Right hindlimb (tissue), 1 donor: ENCODE results near the gene ZNF341.

Experiments
- DNase-seq: peaks from one replicate; pipeline ENCODE4 v3.0.0-alpha.2; 2018

ZNF341 gene

DNA sequence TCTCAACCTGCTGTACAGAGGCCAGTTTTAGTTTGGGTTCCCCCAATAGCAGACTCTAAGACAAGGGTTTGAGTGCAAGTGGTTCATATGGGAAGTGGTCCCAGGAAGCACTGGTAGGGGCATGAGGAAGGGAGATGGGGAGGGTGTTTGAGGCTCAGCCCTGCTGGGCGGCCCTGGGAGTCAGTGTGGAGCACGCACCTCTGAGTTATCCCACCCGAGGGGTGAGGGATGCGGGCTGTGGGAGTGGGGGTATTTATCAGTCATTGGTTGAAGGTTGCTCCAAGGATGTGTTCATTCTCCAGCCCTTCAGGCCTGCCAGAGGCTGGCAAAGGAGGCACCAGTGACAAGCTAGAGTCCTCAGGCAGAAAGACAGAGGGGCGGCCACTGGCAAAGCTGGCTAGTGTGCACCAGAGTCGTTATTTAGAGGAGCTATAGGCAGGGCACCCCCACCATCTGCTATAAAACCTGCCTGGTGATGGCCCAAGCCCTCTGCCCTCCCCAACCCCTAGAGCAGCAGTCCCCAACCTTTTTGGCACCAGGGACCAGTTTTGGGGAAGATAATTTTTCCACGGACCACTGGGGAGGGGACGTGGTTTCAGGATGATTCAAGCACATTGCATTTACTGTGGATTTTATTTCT lies 28.2 kb upstream of the ZNF341 start:
- no peak for DNase-seq

GRCh38 chr20:33704197-33704924 lies 27.4 kb upstream of the ZNF341 start:
- no peak for DNase-seq

DNA sequence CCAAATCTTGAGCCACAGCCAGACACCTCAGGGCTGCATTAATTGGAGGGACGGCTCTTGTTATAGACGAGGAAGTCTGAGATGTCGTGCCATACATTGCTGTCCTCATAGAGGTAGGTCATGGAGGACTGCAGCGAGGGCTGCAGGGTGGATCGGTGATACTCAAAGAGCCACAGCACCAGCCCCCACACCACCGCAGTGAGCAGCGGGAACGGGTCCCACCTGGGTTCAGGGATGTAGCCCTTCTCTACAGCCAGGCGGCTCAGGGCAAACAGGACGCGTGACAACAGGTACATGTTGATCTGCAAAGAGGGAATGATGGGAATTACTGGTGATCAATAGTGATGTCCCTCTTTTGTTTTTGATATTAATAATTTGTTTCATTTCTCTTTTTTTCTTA lies 24.1 kb upstream of the ZNF341 start:
- DNase-seq, result no peak

DNA sequence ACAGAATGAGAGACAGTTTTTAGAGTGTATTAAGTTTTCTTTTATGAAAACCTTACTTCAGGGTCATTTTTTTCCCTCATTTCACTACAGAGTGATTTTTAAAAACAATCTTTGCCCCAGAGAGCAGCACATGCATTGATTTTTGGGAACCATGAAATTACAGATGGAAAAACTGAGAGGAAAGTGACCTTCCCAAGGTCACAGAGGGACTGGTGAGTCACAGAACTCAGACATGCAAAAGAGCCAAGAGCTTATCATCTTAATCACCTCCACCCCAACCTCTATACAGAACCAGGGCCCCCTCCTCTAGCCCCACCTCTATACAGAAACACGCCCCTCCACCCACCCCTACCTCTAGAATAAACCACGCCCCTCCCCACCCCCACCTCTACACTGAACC lies 22.4 kb upstream of the ZNF341 start:
- DNase-seq, result no peak

DNA sequence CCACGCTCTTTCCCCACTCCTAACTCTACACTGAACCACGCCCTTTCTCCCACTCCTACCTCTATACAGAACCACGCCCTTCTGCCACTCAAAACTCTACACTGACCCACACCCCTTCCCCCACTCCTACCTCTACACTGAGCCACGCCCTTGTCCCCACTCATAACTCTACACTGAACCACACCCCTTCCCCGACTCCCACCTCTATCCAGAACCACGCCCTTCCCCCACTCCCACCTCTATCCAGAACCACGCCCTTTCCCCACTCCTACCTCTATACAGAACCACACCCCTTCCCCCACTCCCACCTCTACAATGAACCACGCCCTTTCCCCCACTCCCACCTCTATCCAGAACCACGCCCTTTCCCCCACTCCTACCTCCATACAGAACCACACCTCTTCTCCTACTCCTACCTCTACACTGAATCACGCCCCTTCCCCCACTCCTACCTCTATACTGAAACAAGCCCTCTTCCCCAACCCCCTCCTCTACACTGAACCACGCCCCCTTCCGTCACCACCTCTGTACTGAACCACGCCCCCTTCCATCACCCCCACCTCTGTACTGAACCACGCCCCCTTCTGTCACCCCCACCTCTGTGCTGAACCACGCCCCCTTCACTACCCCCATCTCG lies 21.8 kb upstream of the ZNF341 start:
- no peak for DNase-seq

DNA sequence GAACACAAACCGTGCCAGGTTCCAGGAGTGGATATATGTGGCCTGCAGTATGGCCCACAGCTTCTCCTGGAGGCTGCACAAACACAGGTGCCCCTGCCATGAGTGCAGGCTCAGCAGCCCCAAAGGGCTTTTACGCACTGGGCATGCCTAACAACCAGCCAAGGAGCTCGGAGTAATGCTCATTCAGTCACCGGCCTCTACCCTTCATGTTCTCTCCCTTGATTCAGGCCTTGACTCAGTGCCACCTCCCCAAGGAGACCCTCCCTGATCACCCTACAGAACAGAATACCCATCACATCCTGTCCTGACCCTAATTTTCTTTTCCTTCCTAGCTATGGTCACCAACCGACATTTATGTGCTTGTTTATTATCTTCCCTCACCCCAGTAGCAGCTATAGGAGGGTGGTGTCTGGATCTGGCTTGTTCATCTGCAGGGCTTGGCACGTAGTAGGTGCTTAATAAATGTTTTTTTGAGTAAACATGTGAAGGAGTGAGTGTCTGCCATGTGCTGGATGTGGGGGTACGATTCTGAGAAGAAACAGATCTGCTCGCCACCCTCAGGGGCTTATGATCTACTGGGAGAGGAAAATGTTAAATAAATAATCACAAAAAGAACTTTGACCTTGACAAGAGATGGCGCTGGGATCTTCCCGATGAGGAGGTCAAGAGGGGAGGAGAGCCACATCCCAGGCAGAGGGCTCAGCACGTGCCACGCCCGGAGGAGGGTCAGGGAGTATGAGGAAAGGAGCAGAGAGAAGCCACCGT lies 20.9 kb upstream of the ZNF341 start:
- DNase-seq, result no peak

DNA sequence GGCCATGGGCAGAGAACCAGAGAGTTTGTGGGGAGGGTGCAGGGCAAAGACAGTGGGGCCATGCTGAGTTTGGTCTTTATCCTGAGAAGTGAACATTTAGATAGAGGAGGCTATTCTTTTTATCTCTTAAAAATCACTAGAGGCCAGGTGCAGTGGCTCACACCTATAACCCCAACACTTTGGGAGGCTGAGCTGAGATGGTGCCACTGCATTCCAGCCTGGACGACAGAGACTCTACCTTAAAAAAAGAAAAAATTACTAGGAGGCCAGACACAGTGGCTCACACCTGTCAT lies 20.4 kb upstream of the ZNF341 start:
- DNase-seq, result no peak

- no peak for DNase-seq
These were observed 17.9 kb upstream of the ZNF341 start for GRCh38 chr20:33713865-33714367.

DNA sequence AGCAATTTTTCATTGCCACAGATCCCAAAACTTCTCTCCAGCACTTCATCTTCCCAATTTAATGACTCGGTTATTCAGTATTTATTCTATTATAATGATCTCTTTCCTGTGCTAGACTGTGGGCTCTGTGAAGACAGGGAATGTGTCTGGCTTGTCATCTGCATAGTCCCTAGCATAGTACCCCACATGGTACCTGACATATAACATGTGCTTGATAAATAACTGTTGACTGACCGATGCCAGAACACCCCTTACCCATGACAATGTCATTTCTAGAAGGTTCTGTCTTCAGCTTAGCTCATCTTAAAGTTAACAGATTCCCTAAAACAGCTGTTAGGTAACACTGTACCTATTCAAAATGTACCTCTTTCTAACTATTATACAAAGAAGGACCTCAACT lies 15.3 kb upstream of the ZNF341 start:
- no peak for DNase-seq

- no peak for DNase-seq
These were observed 12.4 kb upstream of the ZNF341 start for GRCh38 chr20:33719277-33719988.

- peak; percentile 96 for DNase-seq
These were observed 11.6 kb upstream of the ZNF341 start, which contains the start of gene PXMP4 for GRCh38 chr20:33719989-33720709. Gene PXMP4 (minus strand): TSS chr20:33720310. CDS start chr20:33720207, 103 bp downstream.

GRCh38 chr20:33721391-33722140 lies 10.2 kb upstream of the ZNF341 start:
- DNase-seq, result no peak

DNA sequence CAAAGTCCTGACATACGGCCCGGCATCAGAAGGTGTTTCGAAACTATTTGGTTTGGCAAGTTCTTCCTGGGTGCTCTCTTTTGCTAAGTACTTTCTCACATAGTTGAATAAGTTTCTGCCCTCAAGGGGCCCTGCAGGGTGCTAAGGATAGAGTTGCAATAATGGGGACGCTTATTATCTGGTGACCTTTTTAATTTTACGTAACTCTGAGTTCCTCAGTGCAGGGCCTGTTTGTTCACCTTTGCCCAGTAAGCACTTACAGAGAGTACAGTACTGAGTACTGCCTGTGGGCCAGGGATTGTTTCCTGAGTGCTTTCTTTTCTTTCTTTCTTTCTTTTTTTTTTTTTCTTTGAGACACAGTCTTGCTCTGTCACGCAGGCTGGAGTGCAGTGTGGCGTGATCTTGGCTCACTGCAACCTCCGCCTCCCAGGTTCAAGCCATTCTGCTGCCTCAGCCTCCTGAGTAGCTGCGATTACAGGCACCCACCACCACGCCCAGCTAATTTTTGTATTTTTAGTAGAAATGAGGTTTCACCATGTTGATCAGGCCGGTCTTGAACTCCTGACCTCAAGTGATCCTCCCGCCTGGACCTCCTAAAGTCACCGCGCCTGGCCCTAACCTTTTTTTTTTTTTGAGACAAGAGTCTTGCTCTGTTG lies 7.2 kb upstream of the ZNF341 start:
- no peak for DNase-seq

GRCh38 chr20:33725607-33726264 lies 6.1 kb upstream of the ZNF341 start:
- no peak for DNase-seq

DNA sequence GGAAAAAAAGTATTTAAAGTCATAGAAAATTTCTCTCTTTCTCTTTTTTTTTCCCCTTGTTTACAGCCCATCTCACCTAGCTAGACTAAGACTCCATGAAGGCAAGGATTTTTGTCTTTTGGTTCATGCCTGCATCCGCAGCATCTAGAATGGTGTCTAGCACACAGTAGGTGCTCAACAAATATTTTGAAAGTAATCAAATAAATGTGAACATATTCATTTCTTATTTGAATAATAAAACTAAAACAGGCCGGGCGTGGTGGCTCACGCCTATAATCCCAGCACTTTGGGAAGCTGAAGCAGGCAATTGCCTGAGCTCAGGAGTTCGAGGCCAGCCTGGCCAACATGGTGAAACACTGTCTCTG lies 4.7 kb upstream of the ZNF341 start:
- DNase-seq, result no peak

DNA sequence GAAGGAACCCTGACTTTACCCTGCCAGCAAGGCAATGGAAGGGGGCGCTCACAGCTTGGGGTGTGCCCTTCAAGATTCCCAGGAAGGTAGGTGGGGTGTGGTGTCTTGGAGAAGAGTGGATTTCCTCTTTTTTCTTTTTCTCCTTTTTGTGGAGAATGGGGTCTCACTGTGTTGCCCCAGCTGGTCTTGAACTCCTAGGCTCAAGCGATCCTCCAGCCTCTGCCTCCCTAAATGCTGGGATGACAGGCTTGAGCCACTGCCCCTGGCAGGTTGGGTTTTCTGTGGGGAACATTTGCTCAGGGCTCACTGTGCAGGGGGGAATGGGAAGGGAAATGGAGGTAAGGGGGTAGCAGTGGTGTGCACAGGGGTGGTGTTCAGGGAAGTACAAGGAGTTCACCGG lies 4.0 kb upstream of the ZNF341 start:
- DNase-seq, result no peak

- DNase-seq, result no peak
These were observed 3.3 kb upstream of the ZNF341 start for GRCh38 chr20:33728463-33728862.

DNA sequence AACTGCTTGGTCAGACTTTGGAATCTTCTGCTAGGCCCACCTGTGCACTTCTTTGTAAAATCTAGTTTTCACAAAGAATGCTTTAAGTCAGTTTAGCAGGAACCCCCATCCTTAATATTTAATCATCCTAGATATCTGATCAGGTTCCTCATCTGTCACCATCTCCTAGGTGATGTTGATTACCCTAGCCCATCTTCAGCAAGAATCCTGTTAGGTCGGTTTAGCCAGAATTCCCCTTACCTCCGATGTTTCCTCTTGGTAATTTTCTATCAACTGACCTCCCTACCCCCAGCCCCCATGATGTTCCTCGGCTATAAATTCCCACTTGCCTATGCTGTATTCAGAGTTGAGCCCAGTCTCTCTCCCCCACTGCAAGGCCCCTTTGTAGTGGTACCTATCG lies 2.7 kb upstream of the ZNF341 start:
- no peak for DNase-seq

GRCh38 chr20:33730946-33731692 lies 677 bp upstream of the ZNF341 start:
- no peak for DNase-seq
